Measurements from ENCODE around the gene CFAP69. TPM values are rescaled to one million over a fixed set of nuclear protein-coding genes. Genes with fewer than 3 reads are reported as not detected.

Gene CFAP69
- total and polyA plus RNA-seq, 2 experiments from 2014 or later: 4.9 to 7.9 TPM

DNA sequence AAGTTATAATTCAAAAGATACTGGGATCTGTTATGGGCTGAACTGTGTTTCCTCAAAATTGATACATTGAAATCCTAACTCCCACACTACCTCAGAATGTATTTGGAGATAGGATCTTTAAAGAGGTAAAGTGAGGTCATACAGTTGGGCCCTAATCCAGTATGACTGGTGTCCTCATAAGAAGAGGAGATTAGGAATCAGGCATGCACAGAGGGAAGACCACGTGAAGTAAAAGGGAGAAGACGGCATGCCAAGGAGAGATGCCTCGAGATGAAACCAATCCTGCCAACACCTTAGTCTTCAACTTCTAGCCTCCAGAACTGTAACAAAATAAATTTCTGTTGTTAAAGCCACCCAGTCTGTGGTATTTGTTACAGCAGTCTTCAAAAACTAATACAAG lies 5.9 kb upstream of the CFAP69 start (continued):
- TF ChIP-seq, protein P1, sequence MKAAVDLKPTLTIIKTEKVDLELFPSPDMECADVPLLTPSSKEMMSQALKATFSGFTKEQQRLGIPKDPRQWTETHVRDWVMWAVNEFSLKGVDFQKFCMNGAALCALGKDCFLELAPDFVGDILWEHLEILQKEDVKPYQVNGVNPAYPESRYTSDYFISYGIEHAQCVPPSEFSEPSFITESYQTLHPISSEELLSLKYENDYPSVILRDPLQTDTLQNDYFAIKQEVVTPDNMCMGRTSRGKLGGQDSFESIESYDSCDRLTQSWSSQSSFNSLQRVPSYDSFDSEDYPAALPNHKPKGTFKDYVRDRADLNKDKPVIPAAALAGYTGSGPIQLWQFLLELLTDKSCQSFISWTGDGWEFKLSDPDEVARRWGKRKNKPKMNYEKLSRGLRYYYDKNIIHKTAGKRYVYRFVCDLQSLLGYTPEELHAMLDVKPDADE (IDR thresholded peaks at IDR 0.05): no peak
- TF ChIP-seq, protein P2, sequence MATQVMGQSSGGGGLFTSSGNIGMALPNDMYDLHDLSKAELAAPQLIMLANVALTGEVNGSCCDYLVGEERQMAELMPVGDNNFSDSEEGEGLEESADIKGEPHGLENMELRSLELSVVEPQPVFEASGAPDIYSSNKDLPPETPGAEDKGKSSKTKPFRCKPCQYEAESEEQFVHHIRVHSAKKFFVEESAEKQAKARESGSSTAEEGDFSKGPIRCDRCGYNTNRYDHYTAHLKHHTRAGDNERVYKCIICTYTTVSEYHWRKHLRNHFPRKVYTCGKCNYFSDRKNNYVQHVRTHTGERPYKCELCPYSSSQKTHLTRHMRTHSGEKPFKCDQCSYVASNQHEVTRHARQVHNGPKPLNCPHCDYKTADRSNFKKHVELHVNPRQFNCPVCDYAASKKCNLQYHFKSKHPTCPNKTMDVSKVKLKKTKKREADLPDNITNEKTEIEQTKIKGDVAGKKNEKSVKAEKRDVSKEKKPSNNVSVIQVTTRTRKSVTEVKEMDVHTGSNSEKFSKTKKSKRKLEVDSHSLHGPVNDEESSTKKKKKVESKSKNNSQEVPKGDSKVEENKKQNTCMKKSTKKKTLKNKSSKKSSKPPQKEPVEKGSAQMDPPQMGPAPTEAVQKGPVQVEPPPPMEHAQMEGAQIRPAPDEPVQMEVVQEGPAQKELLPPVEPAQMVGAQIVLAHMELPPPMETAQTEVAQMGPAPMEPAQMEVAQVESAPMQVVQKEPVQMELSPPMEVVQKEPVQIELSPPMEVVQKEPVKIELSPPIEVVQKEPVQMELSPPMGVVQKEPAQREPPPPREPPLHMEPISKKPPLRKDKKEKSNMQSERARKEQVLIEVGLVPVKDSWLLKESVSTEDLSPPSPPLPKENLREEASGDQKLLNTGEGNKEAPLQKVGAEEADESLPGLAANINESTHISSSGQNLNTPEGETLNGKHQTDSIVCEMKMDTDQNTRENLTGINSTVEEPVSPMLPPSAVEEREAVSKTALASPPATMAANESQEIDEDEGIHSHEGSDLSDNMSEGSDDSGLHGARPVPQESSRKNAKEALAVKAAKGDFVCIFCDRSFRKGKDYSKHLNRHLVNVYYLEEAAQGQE (IDR thresholded peaks at IDR 0.05; ENCODE audit: unreplicated experiment): no peak
- no peak for TF ChIP-seq ZNF114 (CRISPR knock-in tag; IDR thresholded peaks at IDR 0.05)
- TF ChIP-seq EZH2phosphoT487 (IDR thresholded peaks at IDR 0.05; ENCODE audit: unreplicated experiment): no peak
- no peak for TF ChIP-seq NANOG (IDR thresholded peaks at IDR 0.05; ENCODE audit: borderline replicate concordance)
- TF ChIP-seq POLR2AphosphoS5 (IDR thresholded peaks at IDR 0.05; ENCODE audit: low read depth): no peak
- no peak for TF ChIP-seq JUNB (IDR thresholded peaks at IDR 0.05; ENCODE audit: unreplicated experiment)
- TF ChIP-seq EZH2 (IDR thresholded peaks at IDR 0.05; ENCODE audit: low read depth, unreplicated experiment): no peak
- no peak for TF ChIP-seq STAT1 (IDR thresholded peaks at IDR 0.05; ENCODE audit: unreplicated experiment)
- TF ChIP-seq, protein P3, sequence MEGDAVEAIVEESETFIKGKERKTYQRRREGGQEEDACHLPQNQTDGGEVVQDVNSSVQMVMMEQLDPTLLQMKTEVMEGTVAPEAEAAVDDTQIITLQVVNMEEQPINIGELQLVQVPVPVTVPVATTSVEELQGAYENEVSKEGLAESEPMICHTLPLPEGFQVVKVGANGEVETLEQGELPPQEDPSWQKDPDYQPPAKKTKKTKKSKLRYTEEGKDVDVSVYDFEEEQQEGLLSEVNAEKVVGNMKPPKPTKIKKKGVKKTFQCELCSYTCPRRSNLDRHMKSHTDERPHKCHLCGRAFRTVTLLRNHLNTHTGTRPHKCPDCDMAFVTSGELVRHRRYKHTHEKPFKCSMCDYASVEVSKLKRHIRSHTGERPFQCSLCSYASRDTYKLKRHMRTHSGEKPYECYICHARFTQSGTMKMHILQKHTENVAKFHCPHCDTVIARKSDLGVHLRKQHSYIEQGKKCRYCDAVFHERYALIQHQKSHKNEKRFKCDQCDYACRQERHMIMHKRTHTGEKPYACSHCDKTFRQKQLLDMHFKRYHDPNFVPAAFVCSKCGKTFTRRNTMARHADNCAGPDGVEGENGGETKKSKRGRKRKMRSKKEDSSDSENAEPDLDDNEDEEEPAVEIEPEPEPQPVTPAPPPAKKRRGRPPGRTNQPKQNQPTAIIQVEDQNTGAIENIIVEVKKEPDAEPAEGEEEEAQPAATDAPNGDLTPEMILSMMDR (conservative IDR thresholded peaks at IDR 0.05; ENCODE audit: low read depth in 2 of 2): no peak
- TF ChIP-seq CREB1 (CRISPR knock-in tag; IDR thresholded peaks at IDR 0.05; ENCODE audit: low read depth): no peak

DNA sequence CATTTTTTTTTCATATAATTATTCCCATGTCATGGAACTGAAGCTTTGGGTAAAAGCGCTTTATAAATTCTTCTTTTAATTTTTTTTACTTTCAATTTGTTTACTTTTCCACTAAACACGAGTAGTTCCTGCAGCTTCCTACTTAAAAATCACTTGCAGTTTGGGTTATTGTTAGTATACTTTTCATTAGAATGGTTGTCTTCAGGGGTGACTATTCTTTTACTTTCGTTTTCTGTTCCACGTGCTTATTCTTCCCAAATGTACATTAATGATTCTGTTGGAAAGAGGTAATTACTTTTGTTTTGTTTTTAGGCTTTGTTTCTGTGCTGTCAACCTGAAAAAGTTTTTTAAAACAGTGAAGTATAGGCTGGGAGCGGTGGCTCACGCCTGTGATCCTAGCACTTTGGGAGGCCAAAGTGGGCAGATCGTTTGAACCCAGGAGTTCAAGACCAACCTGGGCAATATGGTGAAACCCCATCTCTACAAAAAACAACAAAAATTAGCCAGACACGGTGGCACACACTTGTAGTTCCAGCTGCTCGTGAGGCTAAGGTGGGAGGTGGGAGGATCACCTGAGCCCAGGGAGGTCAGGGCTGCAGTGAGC lies 5.2 kb upstream of the CFAP69 start:
- peaks cover 16% of the 10 kb centered on the region for H3K27me3 ChIP-seq (ENCODE audit: insufficient read depth)
- ATAC-seq: no peak
- TF ChIP-seq EZH2 (IDR thresholded peaks at IDR 0.05; ENCODE audit: low read depth, unreplicated experiment) (no peak), JUNB (IDR thresholded peaks at IDR 0.05; ENCODE audit: unreplicated experiment) (no peak), CREB1 (CRISPR knock-in tag; IDR thresholded peaks at IDR 0.05; ENCODE audit: low read depth) (no peak), POLR2AphosphoS5 (IDR thresholded peaks at IDR 0.05; ENCODE audit: low read depth) (no peak), STAT1 (IDR thresholded peaks at IDR 0.05; ENCODE audit: unreplicated experiment) (no peak), EZH2phosphoT487 (IDR thresholded peaks at IDR 0.05; ENCODE audit: unreplicated experiment) (no peak), ZNF114 (CRISPR knock-in tag; IDR thresholded peaks at IDR 0.05) (no peak), NANOG (IDR thresholded peaks at IDR 0.05; ENCODE audit: borderline replicate concordance) (no peak)
- TF ChIP-seq, protein P3 (conservative IDR thresholded peaks at IDR 0.05; ENCODE audit: low read depth in 2 of 2): no peak
- TF ChIP-seq, protein P2 (IDR thresholded peaks at IDR 0.05; ENCODE audit: unreplicated experiment): no peak
- TF ChIP-seq, protein P1 (IDR thresholded peaks at IDR 0.05): no peak

More for the DNA sequence above, 5.2 kb upstream of the CFAP69 start:
- Mint-ChIP-seq H3K9me3 (no peaks in the 10 kb centered on the region), H3K4me1 (peaks cover 15% of the 10 kb centered on the region), H3K27ac (no peak overlapping the region), H3K4me3 (no peak overlapping the region), H3K36me3 (ENCODE audit: low read depth) (no peaks in the 10 kb centered on the region), H3K27me3 (ENCODE audit: insufficient read depth, low read depth, poor library complexity) (no peaks in the 10 kb centered on the region)
- H3F3A ChIP-seq (replicated peaks; ENCODE audit: low read depth): no peaks in the 10 kb centered on the region
- H4K20me1 ChIP-seq (replicated peaks; ENCODE audit: insufficient read depth): no peaks in the 10 kb centered on the region
- no peak for DNase-seq (ENCODE audit: low spot score)
- no peaks in the 10 kb centered on the region for H3K79me2 ChIP-seq (replicated peaks; ENCODE audit: insufficient read depth)
- no peaks in the 10 kb centered on the region; the same call in 1 of the 2 replicates for H3K4me1 ChIP-seq (ENCODE audit: insufficient read depth)
- H3K9me2 ChIP-seq (ENCODE audit: insufficient read depth): no peaks in the 10 kb centered on the region; the same call in 1 of the 2 replicates
- H2AFZ ChIP-seq: no peak overlapping the region
- H3K4me2 ChIP-seq: no peak overlapping the region
- no peaks in the 10 kb centered on the region for H3K36me3 ChIP-seq (ENCODE audit: insufficient read depth)
- H3K4me3 ChIP-seq: no peak overlapping the region
- no peak overlapping the region for H3K27ac ChIP-seq (ENCODE audit: low read depth)

Measured in GM23338 (cell line).